NOMO-1 treated with dmso at 0.1 percent for 144 hours (cell line): ENCODE measurements around the gene SYAP1.
A peak's percentile ranks its signal among the peaks of the same experiment; 100 is the strongest.
"Not testable (repeated sequence)": the region's sequence is repeated elsewhere in the genome, so short reads cannot be mapped to it uniquely, and the experiment has no call there.

ENCODE experiments used
- DNase-seq: peaks from one replicate; lab custom pipeline; 2025; ENCODE audit not compliant: unreplicated experiment; lab: John Stamatoyannopoulos, UW

Gene SYAP1

DNA sequence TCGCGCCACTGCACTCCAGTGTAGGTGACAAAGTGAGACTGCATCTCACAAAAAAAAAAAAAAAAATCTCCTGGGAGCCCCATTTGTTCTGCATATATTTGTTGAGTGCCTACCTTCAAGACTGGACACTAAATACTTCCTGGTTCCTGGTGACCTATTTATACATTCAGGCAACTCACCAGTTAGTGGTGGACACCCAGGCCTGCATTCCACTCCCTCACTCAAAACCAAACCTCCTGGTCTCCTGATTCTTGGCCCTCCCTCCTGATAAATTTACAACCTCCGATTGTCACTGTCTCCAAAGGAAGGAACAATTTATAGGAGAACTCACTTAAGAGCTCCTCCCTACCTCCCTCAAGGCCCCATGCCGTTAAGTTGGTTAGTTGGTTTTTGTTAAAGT, 3.1 kb downstream of the SYAP1 start:
- DNase-seq: no peak

DNA sequence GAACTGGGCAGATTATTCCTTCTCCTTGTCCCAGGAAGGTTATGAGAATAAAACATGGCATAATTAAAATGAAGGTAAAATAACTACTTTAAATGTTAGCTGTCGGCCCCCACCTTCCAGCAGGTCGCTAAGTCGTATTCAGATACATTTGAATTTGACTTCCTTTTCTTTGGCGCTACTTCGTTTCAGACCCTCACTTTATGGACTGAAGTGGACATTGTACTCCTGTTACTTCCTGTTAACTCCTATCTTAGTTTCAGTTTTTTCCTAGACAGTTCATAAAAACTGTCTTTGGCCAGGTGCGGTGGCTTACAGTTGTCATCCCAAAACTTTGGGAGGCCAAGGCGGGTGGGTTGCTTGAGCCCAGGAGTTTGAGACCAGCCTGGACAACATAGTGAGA, 5.7 kb downstream of the SYAP1 start:
- DNase-seq: no peak

DNA sequence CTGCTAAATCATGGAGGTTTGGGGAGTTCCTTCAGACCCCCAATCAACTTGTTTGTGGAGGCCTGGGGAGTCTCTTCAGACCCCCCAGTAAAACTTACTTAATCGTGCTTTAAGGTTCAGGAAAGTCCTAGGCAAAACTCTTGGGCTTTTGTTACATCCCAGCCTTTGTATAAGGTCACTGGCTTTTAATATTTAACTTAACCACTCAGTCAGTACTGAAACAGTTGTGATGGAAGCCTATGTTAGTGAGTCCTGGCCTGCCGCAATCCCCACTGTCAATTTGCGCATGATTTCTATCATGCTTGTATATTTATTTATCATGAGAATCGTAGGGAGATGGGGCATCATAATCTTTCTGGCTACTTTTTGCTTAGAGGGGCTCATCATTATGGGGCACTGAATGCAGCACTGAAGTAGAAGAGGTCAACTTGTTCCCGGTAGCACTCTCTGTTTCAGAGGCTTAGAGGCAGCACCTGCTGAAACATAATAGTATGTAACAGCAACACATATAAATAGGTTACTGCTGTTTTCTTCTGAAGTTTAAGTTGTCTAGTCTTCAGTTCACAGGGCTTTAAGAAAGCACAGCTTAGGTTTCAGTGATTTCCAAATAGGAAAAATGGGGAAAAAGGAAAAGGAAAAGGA, 7.1 kb downstream of the SYAP1 start:
- DNase-seq: not testable (repeated sequence)

DNA sequence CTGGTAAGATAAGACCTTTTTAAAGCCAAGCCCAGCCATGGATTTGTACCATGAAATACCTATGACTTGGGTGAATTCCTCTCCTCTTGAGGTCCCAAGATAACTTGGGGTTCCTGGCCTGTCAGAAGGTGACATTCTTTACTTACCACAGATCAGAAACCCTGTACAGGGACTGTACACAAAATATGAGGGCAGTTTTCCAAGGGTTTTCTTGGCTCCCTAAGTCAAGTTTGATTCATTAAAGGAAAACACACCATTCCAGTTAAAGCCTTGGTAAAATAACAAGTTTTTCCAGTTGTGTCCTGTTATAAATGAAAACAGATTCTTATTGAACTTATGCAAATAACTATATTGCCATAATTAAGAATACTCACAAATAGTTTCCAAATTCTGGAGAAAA, 8.2 kb downstream of the SYAP1 start:
- DNase-seq: no peak

DNA sequence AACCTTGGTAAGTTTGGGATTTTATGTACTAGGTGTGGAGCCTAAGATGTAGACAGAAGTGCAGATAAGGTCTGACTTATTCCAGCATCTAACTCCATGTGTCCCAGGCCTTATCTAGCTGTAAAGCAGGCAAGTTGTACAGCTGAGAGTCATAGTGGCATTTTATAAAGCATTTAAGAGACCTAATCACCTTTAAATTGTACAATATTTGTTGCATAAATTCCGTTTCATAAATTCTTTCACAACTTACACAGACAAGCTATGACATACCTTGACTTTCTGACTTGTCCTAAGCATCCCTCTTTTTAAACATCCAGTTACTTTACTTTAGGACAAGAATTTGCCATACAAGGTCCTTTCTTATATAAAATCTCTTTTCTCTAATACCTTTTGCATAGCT, 11.0 kb downstream of the SYAP1 start:
- no peak for DNase-seq

DNA sequence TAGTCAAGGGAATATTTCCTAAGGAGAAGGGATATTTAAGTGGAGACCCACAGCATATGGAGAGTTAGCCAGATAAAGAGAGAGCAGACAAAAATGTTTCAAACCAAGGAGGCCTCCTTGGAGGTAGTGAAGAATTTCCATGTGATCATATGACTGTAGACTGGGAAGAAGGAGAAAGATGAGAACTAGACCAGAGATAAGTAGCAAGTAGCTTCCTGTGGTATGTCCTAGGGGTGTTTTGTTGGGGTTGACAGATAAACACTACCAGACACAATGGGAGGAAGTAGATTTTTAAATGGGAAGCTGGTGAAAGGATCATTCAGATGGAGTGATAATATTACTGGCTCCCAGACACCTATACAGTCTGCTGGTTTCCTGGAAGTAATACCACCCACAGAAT, 13.6 kb downstream of the SYAP1 start:
- DNase-seq: no peak

DNA sequence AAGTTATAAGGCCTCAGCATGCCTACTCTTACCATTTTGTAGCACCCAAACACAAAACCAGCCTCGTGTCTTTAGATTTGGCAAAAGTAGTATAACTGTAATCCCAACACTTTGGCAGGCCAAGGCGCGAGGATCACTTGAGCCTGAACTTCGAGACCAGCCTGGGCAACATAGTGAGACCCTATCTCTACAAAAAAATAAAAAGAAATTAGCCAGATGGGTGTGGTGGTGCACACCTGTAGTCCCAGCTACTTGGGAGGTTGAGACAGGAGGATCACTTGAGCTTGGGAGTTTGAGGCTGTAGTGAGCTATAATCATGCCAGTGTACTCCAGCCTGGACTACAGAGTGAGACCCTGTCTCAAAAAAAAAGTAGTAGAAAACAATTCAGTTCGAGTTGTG, 17.6 kb downstream of the SYAP1 start:
- DNase-seq: no peak

DNA sequence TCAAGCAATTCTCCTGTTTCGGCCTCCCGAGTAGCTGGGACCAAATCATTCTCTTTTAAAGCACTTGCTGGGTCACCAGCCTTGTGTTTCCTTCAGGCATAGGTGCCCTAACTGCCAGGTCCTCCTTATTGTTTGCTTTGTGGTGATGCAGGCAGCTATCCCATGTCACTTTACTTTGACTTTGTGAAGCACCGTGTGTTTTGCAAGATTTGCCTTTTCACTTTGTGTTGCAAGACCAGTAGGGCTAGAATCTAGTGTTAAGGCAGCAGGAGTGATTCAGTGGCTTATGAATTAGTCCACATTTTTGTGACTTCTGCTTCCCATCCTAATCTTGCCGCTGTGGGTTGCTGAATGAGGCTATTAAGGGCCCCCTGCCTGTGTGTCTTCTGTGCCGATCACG, 20.2 kb downstream of the SYAP1 start:
- DNase-seq: peak; percentile 65

DNA sequence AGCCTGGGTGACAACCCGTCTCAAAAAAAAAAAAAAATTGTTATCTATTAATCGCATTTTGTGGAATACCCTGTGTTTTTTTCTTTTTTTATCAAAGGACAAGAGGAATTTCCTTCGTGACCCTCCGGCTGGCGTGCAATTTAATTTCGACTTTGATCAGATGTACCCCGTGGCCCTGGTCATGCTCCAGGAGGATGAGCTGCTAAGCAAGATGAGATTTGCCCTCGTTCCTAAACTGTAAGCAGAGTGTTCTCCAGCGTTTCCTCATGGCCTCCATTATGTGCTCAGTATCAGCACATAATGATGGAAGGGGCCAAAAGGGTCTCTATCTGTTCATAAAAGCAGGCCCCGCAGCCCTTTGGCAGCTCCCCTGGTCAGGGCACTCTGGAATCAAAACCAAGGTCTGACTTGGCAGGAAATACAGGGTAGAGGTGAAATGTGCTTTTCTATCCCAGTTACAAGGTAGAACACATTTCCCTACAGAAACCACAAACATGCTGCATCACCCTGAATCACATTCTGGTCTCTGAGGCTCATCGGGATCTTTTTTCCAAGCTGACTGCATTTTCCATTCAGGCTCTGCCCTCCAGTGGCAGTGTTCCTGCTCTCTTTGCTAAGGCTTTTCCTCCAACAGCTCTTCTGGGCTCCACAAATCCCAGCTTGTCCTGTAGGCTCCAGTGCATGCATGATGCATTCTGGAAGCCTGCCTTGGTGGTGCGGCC, 24.4 kb downstream of the SYAP1 start:
- DNase-seq: no peak

DNA sequence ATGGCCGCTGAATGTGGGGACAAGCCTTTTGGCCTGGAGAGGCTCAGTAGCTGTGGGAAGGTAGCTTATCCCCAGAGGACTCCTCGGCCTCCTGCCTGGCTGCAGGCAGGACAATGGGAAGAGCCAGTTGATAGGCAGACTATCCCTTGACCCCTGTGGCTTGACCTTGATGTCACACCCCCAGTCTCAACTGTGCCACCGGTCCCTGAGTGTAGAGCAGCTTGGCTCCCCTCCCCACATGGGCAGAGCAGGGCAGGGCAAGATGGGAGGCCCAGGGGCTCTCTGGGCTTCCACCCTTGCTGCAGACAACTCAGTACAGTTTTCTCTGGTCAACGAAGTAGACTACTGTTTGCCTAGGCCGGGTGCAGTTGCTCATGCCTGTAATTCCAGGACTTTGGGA, 25.7 kb downstream of the SYAP1 start:
- DNase-seq: no peak

DNA sequence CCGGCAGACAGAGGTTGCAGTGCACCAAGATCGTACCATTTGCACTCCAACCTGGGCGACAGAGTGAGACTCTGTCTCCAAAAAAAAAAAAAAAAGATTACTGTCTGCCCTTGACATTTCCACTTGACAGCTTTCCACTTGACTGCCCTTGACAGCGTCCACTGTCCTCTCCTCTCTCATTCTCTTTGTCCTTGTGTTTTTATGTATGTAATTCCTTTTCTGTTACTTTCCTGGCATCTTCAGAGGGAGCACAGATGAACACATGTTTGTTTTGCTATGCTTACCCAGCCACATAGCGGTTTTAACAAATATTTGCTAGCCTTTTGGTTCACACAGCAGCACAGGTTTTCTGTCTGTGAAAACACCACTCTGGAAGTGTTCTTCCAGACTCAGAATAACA, 26.2 kb downstream of the SYAP1 start:
- DNase-seq: no peak

DNA sequence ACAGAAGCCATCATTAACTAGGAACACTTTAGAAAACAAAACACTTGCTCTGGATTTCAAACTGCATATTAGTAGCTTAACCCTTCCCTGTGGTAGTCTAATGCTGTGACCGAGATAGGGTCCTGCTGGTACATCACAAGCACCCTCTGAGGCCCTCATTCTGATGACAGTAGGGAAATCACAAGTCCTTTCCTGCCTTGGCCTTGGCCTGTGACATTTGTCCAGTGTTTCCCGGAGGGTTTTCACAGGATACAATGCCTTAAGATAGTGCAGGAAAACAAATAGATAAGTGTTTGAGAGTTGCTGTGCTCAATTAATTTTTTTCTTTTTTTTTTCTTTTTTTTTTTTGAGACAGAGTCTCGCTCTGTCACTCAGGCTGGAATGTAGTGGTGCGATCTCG, 29.0 kb downstream of the SYAP1 start:
- no peak for DNase-seq

DNA sequence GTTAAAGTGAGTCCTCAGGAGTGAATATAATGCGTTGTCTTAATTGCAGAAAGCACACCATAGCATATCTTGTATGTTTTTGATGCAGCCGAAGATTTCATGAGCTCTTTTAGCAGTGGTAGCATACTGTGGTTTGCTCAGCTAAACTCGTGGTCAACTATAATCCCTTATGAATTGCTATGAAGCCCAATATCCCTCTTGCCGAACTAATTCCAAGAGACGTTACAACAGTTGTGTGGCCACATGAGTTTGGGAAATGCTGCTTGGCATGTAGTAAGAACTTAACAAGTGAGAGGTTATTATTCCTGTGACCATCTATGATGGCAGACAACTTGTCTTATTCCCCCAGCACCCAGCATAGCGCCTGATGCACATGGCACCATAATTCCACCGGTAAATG, 30.7 kb downstream of the SYAP1 start:
- DNase-seq: no peak

DNA sequence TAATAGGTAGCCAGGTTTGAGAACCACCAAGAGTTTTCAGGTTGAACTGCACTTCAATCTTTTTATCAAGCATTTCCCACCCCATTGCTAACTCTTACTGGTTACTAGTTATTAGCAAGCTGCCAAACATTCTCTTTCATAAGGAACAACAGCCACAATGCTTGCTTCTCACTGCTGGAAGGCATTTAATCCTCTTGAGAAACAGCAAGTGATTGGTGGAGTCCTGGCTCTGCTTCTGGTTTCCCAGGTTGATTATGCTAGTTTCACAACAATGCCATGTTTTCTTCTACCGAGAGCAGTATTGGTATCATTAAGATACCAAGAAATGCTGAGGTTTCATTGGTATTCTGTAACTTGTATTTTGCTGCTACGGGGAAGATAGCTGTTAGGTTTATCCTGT, 34.6 kb downstream of the SYAP1 start:
- DNase-seq: no peak

DNA sequence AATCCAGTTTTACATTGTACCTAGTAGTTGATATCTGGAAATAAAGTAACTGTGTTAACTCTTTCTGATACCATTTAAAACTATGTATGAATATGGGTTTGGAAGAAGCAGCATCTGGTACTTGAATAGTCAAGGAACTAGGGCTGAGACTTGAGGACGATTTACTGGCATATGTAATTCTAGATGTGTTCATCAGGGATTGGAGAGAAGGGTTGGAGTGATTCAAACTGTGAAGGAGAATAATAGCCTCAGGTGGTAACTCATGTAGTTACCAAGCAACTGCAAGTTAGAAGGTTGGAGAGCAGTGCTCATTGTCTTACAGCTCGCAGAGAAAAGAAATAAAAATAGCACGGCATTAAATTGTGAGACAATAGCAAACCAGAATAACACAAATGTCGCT, 37.3 kb downstream of the SYAP1 start:
- DNase-seq: no peak

DNA sequence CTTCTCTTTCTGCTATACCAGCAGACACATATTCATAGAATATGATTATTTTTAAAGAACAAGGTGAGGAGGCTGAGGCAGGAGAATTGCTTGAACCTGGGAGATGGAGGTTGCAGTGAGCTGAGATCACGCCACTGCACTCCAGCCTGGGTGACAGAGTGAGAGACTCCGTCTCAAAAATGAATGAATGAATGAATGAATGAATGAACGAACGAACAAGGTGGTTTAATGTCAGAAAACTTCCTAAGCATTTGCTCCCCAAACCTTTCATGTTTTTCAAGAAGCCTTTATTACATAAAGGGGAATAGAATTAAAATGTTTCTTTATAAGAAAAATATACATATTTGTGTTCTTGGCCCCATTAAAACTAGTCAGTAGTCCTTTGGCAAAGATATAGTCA, 42.1 kb downstream of the SYAP1 start:
- not testable (repeated sequence) for DNase-seq

DNA sequence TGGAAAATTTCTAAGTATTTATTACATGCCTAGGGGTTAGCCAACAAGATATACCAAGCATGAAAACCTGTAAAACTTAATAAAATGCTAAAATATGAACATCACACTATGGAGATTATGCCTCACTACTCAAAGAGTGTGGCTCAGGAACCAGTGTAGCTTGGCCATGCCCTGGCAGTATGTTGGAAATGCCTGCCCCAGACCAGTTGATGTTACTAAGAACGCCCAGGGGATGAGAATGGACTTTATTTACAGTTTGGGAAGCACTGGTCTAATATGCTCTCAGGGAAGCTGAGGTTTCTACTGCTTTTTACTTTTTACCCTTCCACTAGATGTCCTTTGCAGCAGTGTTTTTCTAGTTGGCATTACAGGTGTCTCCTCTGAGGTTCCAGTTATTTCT, 43.2 kb downstream of the SYAP1 start:
- DNase-seq: no peak

DNA sequence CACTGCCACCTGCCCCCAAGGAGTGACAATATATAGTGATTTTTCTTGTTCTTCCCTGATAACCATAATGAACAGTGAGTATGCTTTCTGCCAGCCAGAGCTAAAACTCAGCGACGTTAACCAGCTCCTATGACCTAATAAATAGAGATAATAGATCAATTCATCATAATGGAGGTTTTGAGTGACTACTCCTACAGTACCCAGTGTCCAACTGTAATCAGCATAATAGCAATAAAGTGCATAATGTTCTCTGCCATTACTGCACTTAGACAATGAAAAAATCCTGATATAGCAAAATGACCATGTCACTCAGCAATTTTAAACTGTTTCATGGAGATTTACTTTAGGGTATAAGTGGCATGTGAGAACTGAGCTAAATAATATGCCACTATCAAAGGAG, 46.2 kb downstream of the SYAP1 start:
- no peak for DNase-seq

DNA sequence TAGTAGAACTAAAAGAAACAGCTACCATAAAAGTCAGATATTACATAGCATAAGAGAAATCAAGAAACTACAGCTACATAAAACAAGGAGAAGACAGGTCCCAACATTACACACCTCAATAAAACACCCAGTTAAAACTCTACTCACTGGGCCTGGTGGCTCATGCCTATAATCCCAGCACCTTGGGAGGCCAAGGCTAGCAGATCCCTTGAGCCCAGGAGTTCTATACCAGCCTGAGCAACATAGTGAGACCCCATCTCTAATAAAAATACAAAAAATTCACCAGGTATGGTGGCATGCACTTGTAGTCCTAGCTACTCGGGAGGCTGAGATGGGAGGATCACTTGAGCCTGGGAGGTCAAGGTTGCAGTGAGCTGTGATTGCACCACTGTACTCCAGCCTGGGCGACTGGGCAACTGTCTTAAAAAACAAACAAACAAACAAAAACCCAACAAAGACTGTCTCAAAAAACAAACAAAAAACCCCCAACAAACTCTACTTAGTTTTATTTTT, 51.6 kb downstream of the SYAP1 start:
- DNase-seq: no peak

DNA sequence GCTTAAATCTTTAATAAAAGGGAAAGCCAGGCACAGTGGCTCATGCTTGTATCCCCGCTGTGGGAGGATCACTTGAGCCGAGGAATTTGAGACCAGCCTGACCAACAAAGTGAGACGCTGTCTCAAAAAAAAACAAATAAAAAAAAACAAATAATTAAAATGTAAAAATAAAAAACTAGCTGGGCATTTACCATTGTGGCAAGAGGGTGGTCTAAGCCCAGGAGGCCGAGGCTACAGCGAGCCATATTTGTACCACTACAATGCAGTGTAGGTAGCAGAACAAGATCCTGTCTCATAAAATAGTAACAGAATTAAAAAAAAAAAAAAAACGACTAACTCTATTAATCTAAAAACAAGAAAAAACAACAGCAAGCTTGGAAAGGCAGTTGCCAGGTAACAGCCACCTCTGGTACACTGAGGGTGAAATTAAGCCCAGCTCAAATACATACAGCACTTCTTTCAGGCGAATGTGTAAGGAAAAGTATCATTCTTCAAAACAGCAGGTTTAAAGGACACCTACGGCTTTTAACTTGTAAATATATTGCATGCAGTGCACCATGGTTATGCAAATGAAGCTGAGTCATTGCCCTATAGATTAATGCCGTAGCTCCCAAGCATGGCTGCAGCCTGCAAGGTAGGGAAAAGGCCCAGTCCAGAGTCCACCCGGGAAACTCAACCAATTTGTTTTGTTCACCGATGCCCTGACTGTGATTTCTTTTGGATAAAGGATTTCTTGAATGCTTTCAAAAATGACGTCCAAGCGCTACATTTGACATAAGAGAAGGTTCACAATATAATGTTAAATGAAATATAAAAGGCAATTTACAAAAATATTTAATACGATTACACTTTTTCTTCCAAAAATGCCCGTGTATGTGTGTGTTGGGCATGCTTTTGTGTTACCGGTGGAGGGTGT, 52.3 kb downstream of the SYAP1 start:
- no peak for DNase-seq

DNA sequence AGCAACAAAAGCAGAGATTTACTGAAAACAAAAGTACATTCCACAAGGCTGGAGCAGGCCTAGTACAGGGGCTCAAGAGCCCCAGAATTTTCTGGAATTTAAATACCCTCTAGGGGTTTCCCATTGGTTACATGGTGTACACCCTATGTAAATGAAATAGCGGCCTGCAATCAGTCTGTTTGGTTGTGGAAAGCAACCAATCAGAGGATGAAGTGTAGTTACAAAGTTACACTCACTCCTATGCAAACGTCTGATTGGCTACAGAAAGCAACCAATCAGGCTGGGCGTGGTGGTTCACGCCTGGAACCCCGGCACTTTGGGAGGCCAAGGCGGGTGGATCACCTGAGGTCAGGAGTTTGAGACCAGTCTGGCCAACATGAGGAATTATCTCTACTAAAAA, 53.0 kb downstream of the SYAP1 start:
- no peak for DNase-seq

DNA sequence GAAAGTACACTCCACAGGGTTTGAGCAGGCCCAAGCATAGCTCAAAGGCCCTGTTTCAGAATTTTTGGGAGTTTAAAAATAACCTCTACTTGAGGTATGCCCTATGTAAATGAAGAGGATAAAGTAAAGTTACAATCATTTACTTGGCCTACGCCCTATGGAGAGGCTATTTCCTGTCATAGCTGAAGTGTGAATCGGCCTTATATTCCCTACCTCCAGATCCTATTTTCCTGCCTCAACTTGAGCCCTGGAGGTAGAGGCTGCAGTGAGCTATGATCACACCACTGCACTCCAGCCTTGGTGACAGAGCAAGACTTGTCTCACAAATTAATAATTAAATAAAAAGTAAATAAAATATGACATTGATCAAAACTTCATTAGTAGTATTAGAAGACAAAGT, 55.3 kb downstream of the SYAP1 start:
- DNase-seq: no peak
